ENCODE data around the gene AJM1.

The AJM1 gene

DNA sequence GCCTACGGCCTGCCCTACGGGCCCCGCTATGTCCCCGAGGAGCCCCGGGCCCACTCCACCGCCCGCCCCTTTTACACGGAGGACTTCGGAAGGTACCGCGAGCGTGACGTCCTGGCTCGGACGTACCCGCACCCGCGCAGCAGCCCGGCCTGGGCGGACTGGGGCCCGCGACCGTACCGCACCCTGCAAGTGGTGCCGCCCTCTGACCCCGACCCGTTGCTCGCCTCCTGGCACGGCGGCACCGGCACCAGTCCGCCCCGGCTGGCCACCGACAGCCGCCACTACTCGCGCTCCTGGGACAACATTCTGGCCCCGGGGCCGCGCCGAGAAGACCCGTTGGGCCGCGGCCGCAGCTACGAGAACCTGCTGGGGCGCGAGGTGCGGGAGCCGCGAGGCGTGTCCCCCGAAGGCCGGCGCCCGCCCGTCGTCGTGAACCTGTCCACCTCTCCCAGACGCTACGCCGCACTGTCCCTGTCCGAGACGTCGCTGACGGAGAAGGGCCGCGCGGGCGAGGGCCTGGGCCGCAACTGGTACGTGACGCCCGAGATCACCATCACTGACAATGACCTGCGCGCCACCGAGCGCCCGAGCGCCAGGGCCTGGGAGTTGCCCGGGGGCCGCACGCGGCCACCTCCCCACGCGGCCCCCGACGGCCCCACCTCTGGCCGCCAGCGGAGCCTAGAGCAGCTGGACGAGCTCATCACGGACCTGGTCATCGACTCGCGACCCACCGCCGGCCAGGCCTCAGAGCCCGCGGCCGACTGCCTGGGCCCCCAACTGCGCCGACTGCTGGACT is 3.4 kb downstream of the AJM1 start:
- no peak for DNase-seq

DNA sequence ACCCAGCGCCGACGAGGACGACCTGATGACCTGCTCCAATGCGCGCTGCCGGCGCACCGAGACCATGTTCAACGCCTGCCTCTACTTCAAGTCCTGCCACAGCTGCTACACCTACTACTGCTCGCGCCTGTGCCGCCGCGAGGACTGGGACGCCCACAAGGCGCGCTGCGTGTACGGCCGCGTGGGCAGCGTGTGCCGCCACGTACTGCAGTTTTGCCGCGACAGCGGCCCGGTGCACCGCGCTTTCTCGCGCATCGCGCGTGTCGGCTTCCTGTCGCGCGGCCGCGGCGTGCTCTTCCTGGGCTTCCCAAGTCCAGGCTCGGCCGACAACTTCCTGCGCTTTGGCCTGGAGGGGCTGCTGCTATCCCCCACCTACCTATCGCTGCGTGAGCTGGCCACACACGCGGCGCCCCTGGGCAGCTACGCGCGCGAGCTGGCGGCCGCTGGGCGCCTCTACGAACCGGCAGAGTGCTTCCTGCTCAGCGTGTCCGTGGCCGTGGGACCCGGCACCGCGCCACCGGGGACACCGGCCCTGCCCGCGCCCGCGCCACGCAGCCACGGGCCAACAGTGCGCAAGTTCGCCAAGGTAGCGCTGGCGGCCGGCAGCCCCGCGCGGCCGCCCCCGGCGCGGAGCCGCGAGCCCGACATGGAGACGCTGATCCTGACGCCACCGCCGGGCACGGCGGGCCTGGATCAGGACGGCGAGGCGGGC is 4.3 kb downstream of the AJM1 start:
- DNase-seq = no peak

GRCh38 chr9:136847088-136847825 is 5.0 kb downstream of the AJM1 start:
- DNase-seq = no peak

GRCh38 chr9:136847826-136848392 is 5.6 kb downstream of the AJM1 start:
- peak; percentile 26 for DNase-seq

DNA sequence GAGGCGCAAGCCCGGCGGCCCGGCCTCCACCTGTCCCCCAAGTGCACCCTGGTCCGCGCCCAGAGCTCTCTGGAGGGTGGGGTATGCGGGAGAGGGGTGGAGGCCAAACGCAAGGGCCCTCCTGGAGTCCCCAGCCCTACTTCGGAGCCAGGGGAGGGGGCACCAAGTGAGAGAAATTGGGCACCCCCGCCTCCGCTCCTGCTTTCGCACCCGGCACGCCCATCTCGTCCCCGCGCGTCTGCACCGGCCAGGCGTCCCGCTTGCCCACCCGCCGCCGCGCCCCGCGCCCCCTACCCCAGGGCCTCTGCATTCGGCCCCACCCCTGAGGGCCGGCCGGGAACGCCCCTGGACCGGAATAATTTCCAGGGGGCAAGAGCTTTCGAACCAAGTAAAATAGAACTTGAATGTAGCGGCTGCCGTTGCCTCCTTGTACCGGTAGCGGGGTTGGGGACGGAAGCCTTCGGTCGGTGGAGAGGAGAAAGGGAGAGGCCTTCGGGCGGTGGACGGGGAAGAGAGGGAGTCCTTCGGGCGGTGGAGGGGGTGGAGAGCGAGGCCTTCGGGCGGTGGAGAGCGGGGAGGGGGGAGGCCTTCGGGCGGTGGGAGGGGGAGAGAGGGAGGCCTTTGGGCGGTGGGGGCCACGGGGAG is 6.2 kb downstream of the AJM1 start:
- DNase-seq = no peak

- peak; percentile 91 for DNase-seq
Measured at GRCh38 chr9:136849038-136849959, 7.0 kb downstream of the AJM1 start, which contains the start of gene PHPT1. PHPT1 (plus strand) TSS chr9:136849409; CDS start chr9:136849431, 22 bp downstream.

- no peak for DNase-seq
Measured at GRCh38 chr9:136849960-136850865, 7.9 kb downstream of the AJM1 start.

DNA sequence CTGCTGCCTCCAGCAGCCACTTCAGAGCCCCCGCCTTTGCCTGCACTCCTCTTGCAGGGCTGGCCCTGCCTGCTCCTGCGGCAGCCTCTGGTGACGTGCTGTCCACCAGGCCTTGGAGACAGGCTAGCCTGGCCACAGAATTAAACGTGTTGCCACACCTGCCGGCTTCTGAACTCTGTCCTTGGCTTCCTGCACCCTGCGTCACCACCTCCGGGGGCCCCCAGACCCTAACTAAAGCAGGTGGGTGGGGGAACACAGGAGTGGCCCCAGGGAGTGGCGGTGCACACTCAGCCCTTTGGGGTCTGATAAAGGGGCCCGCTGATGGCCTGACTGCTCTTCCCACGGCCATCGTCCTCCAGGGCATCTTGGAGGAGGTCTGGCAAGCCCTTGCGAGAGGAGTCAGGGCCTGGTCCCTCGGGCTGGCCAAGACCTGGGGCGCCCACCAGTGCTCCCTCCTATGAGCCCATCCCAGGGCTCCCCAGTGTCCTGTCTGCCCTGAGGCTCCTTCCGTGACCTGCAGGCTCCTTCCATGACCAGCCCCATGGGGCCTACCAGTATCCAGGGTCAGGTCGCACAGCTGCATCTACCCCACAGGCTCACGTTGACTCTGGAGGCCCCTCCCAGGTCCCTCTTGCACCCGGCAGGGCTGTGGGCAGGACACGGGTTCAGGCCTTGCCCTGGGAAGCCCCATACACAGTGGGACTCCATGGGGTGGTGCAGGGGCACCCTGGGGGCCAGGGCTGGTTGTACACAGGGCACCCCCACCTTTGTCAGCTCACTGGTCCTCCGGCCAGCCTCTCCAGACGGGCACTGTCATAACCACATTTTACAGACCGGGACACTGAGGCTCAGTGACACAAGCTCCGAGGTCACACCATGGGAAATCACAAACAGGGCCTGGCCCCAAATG is 8.8 kb downstream of the AJM1 start:
- DNase-seq = no peak

- no peak for DNase-seq
Measured at GRCh38 chr9:136851941-136852663, 9.8 kb downstream of the AJM1 start, which contains the start of gene MAMDC4. MAMDC4 (plus strand) TSS chr9:136852346; CDS start chr9:136852417, 71 bp downstream.

- DNase-seq = no peak
Measured at GRCh38 chr9:136852664-136853595, 10.7 kb downstream of the AJM1 start.

GRCh38 chr9:136853596-136854112 is 11.4 kb downstream of the AJM1 start:
- DNase-seq = no peak

DNA sequence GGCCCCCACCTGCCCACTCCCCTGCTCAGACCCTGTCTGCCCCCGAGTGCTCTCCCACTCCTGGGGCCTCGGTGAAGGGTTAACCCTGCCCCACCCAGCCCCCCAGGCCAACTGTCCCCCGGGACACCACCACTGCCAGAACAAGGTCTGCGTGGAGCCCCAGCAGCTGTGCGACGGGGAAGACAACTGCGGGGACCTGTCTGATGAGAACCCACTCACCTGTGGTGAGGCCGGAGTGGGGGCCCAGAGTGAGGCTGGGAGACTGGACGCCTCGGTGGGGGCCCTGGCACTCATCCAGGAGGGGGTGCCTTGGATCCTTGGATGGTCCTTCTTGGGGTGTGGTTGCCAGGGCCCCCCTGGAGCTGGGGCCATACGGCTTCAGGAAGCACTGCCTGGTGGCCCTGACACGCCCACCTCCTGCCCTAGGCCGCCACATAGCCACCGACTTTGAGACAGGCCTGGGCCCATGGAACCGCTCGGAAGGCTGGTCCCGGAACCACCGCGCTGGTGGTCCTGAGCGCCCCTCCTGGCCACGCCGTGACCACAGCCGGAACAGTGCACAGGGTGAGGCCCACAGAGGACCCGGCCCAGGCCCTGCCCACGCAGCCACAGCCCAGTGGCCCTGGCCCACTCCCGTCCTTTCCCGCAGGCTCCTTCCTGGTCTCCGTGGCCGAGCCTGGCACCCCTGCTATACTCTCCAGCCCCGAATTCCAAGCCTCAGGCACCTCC is 12.0 kb downstream of the AJM1 start:
- DNase-seq = no peak

- no peak for DNase-seq
Measured at GRCh38 chr9:136854842-136855460, 12.7 kb downstream of the AJM1 start.

DNA sequence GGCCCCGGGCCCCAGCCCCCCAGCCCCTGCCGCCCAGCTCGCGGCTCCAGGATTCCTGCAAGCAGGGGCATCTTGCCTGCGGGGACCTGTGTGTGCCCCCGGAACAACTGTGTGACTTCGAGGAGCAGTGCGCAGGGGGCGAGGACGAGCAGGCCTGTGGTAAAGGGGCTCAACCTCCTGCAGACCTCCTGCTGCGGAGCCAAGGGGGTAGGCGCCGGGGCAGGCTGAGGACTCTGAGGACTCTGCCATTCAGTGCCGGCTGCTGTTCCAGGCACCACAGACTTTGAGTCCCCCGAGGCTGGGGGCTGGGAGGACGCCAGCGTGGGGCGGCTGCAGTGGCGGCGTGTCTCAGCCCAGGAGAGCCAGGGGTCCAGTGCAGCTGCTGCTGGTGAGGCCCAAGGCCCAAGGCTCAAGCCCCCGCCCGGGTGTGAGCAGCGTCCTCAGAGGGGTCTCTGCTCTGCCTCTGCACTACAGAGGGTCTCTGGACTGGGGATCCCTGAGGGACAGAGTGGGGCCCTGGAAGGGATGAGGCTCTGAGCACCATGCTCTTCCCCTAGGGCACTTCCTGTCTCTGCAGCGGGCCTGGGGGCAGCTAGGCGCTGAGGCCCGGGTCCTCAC is 13.3 kb downstream of the AJM1 start:
- DNase-seq = no peak

DNA sequence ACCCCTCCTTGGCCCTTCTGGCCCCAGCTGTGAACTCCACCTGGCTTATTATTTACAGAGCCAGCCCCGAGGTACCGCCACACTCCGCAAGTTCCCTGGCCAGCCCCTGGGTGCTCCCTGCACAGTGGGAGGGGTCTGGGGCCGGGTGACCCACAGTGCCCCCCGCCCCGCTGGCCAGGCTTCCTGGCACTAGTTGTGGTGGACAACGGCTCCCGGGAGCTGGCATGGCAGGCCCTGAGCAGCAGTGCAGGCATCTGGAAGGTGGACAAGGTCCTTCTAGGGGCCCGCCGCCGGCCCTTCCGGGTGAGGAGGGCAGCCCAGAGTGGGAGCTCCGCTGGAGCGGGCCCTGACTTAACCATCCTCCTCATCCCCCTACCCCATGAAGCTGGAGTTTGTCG is 13.8 kb downstream of the AJM1 start:
- no peak for DNase-seq
